Calu3 (cell line): ENCODE results near the gene TMEM263. TPM values are rescaled to one million over a fixed set of nuclear protein-coding genes. Genes with fewer than 3 reads are reported as not detected.
A peak's percentile ranks its signal among the peaks of the same experiment; 100 is the strongest.

Experiments
- BruUV-seq: library from RNA; stranded (reverse); fragments of 400-500 nt; replicated peaks from 2 replicates; lab custom pipeline; 2021; lab: Mats Ljungman, UMichigan
- CTCF ChIA-PET: fragments of 300-600 bp; sonication (Branson Sonifier 250); formaldehyde crosslinking; loops from one replicate; lab custom pipeline; 2022; ENCODE audit warnings: antibody characterized with exemption; lab: Charles Lee
- DNase-seq: peaks from one replicate; pipeline ENCODE4 v3.0.0; 2022
- H3K27ac Mint-ChIP-seq: one replicate; pipeline ENCODE4 v1.8.0; 2022; ENCODE audit warnings: mixed read lengths; ENCODE audit not compliant: unreplicated experiment
- H3K27me3 Mint-ChIP-seq: one replicate; pipeline ENCODE4 v1.8.0; 2022; ENCODE audit warnings: mixed read lengths; ENCODE audit not compliant: unreplicated experiment
- H3K36me3 Mint-ChIP-seq: one replicate; pipeline ENCODE4 v1.8.0; 2022; ENCODE audit warnings: mild to moderate bottlenecking, moderate library complexity, mixed read lengths; ENCODE audit not compliant: insufficient read depth, unreplicated experiment
- H3K4me1 Mint-ChIP-seq: one replicate; pipeline ENCODE4 v1.8.0; 2022; ENCODE audit warnings: mild to moderate bottlenecking, low read depth, mixed read lengths; ENCODE audit not compliant: unreplicated experiment
- H3K4me3 Mint-ChIP-seq: one replicate; pipeline ENCODE4 v1.8.0; 2022; ENCODE audit warnings: mild to moderate bottlenecking, low read depth, moderate library complexity, mixed read lengths; ENCODE audit not compliant: unreplicated experiment
- H3K9me3 Mint-ChIP-seq: one replicate; pipeline ENCODE4 v1.8.0; 2022; ENCODE audit warnings: low read depth, mixed read lengths; ENCODE audit not compliant: unreplicated experiment
- intact Hi-C: fragments of 100-400 bp; cut with micrococcal nuclease; formaldehyde crosslinking; loops from one replicate; pipeline ENCODE4 v1.10.0; 2022; ENCODE audit not compliant: unreplicated experiment
- total RNA-seq: library from RNA; stranded (reverse); gene quantifications from 2 replicates; pipeline ENCODE4 v1.2.3, GENCODE V29; 2022
- TF ChIP-seq, protein P1 (sequence below): fragments of 200-600 bp; IDR thresholded peaks from one replicate; pipeline ENCODE4 v1.8.0; 2022; ENCODE audit warnings: antibody characterized with exemption; ENCODE audit not compliant: unreplicated experiment

Gene TMEM263
- total RNA-seq, 1 experiment from 2014 or later, result 46.3 TPM

DNA sequence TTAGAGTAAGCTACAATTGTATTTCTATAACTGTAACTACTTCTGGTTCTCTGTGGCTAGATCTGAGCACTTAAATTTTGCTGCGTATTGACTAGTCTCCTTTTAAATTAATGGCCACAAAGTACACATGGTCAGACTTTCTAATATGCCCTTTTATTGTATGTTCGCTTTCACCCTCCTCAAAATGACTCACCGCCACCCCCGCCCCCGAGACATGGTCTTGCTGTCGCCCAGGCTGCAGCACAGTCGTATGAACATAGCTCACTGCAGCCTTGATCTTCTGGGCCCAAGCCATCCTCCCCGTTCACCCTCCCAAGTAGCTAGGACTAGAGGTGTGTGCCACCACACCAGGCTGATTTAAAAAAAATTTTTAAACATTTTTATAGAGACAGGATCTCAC lies 19.4 kb downstream of the TMEM263 start:
- no peaks in the 10 kb centered on the region for H3K27me3 Mint-ChIP-seq
- no peaks in the 10 kb centered on the region for H3K9me3 Mint-ChIP-seq
- H3K4me3 Mint-ChIP-seq, result no peak overlapping the region
- intact Hi-C loops, result no loop called here
- peak overlapping the region; percentile 14 for H3K27ac Mint-ChIP-seq
- CTCF ChIA-PET, result interaction anchor here (0.6 to 0.7 kb wide), 2 partner anchors 20 to 1865 kb away, joined by 3 to 4 read pairs; partner anchors contain the start of gene TMEM263
- peaks cover 24% of the 10 kb centered on the region for H3K4me1 Mint-ChIP-seq
- H3K36me3 Mint-ChIP-seq, result peaks cover 10% of the 10 kb centered on the region
- DNase-seq, result no peak
- BruUV-seq, result no TSS peak
- TF ChIP-seq, protein P1, sequence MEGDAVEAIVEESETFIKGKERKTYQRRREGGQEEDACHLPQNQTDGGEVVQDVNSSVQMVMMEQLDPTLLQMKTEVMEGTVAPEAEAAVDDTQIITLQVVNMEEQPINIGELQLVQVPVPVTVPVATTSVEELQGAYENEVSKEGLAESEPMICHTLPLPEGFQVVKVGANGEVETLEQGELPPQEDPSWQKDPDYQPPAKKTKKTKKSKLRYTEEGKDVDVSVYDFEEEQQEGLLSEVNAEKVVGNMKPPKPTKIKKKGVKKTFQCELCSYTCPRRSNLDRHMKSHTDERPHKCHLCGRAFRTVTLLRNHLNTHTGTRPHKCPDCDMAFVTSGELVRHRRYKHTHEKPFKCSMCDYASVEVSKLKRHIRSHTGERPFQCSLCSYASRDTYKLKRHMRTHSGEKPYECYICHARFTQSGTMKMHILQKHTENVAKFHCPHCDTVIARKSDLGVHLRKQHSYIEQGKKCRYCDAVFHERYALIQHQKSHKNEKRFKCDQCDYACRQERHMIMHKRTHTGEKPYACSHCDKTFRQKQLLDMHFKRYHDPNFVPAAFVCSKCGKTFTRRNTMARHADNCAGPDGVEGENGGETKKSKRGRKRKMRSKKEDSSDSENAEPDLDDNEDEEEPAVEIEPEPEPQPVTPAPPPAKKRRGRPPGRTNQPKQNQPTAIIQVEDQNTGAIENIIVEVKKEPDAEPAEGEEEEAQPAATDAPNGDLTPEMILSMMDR, result no peak

DNA sequence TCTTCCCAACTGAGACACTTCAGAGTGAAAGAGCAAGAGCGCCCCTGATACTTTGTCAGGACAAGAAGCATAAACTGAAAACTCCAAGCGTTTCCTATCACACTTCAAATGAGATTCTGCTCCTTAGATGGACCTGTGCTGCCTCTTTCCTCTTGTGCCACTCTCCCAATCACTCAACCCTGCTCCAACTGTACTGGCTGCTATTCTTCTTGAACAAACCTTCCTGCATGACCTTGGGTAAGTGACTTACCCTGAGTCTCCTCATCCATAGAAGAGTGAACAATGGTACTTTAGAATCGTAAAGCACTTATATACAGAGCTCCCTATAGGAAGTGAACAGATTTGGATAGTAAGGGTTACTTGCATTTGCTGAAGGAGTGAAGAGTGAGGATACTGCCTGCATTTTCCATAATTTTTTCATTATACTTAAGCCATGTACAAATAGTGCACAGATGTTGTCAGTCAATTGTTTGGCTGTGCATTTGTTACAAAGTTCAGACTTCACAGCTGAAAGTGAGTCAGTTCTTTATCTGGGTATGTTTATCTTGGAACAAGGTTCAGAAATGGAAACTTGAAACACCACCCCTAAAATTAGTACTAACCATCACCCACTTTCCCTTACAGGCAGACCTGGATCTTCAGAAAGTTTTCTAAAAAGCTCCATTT lies 20.4 kb downstream of the TMEM263 start:
- TF ChIP-seq, protein P1, result no peak
- Mint-ChIP-seq H3K4me3 (peak overlapping the region; percentile 6), H3K36me3 (peaks cover 10% of the 10 kb centered on the region), H3K27ac (peak overlapping the region; percentile 14), H3K4me1 (peaks cover 24% of the 10 kb centered on the region), H3K27me3 (no peaks in the 10 kb centered on the region), H3K9me3 (no peaks in the 10 kb centered on the region)
- no TSS peak for BruUV-seq
- intact Hi-C loops, result no loop called here
- CTCF ChIA-PET, result interaction anchor here (0.5 to 1.3 kb wide), 5 partner anchors 11 to 332 kb away, joined by 3 to 6 read pairs (median 4); partner anchors contain the start of genes MTERF2 and TMEM263
- DNase-seq, result no peak

DNA sequence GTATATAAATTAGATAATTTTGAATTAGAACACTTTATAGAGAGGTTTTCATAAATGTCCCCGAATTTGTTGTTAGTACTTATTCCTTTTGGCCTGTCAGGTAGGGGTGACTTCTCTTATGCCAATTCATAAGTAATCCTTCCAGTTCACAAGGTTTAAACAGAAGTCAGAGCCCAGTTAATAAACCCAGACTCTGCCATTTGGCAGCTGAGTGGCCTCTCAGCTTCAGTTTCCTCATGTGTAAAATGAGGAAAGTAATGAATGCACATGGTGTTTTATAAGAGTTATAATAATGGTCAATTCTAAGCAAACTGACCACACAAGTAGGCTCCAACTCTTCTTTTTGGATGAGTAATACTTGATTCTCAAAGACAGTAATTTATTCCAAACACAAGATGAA lies 21.0 kb downstream of the TMEM263 start:
- CTCF ChIA-PET, result interaction anchor here (0.5 to 1.3 kb wide), 5 partner anchors 10 to 332 kb away, joined by 3 to 6 read pairs (median 4); partner anchors contain the start of genes MTERF2 and TMEM263
- no peaks in the 10 kb centered on the region for H3K27me3 Mint-ChIP-seq
- H3K4me3 Mint-ChIP-seq, result no peak overlapping the region
- intact Hi-C loops, result no loop called here
- H3K4me1 Mint-ChIP-seq, result peaks cover 24% of the 10 kb centered on the region
- TF ChIP-seq, protein P1, result no peak
- no peaks in the 10 kb centered on the region for H3K9me3 Mint-ChIP-seq
- peaks cover 10% of the 10 kb centered on the region for H3K36me3 Mint-ChIP-seq
- no peak overlapping the region for H3K27ac Mint-ChIP-seq
- DNase-seq, result no peak
- BruUV-seq, result no TSS peak

DNA sequence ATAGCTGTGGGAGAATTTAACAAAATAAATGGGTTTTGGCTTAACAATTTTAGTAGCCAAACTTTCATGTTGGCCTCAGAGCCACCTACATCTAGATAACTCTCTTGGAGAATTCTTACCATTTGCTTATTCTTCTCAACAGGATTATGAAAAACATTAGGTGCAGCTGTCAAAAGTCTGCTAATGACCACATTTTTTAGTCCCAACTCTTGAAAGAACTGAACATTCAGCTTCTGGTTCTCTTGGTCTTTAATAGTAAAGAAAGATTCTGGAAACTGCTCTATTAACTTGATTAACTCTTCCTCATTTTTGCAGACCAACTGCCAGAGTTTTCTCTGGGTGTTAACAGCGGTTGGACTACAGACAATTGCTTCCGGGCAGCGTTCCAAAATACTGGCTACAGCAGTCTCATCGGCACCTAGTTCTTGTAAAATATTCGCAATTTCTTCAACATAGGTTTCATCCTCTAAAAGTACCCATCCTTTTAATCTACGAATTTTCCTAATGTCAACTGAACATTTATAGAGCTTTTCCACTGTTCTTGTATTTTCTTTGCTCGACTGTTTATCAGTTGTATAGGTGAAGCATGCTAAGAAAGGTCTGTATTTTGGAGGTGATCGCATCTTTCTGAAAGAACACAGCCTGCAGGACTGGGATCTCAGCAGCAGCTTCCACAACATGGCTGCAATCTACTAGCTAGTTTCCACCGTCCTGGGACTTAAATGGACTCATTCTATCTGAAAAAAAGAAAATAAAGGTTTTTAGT lies 22.5 kb downstream of the TMEM263 start:
- CTCF ChIA-PET, result interaction anchor here (0.5 to 1.1 kb wide), 2 partner anchors 9 to 342 kb away, joined by 3 to 4 read pairs; partner anchors contain the start of gene MTERF2
- no peak overlapping the region for H3K4me3 Mint-ChIP-seq
- no peaks in the 10 kb centered on the region for H3K9me3 Mint-ChIP-seq
- H3K36me3 Mint-ChIP-seq, result peaks cover 15% of the 10 kb centered on the region
- H3K27ac Mint-ChIP-seq, result no peak overlapping the region
- BruUV-seq, result no TSS peak
- H3K27me3 Mint-ChIP-seq, result no peaks in the 10 kb centered on the region
- DNase-seq, result no peak
- H3K4me1 Mint-ChIP-seq, result peaks cover 24% of the 10 kb centered on the region
- intact Hi-C loops, result no loop called here
- TF ChIP-seq, protein P1, result no peak
